TTC549 (cell line): ENCODE data around the gene SDC1.
"Not testable (repeated sequence)": the region's sequence is repeated elsewhere in the genome, so short reads cannot be mapped to it uniquely, and the experiment has no call there.

ENCODE experiments used
- FAIRE-seq: peaks from 2 replicates; lab custom pipeline; 2012; peaks lifted over from hg19 to GRCh38; lab: Jason Lieb, UNC

Gene SDC1

DNA sequence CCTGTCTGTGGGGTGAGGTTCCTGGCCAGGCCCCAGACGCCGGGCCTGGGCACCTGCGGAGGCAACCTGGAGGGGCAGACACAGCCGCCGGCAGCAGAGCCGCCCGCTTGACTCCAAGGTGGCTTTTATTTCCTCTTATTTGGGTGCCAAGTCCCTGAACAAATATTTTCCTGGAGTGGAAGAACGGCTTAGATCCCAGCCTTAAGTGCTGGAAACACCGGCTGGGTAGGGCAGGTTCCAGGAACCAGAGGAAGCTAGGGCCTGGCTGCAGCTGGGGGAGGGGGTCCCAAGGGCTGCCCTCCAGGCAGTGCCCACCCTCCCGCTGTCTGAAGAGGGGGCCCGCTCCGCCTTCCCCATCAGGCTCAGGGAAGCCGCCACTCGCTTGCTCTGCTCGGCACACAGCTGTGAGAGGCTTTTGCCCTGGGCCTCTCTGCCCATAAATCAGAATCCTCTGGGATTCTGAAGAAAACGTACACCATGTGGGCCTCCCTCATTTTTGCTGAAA lies 28.2 kb downstream of the SDC1 start:
- FAIRE-seq = no peak

DNA sequence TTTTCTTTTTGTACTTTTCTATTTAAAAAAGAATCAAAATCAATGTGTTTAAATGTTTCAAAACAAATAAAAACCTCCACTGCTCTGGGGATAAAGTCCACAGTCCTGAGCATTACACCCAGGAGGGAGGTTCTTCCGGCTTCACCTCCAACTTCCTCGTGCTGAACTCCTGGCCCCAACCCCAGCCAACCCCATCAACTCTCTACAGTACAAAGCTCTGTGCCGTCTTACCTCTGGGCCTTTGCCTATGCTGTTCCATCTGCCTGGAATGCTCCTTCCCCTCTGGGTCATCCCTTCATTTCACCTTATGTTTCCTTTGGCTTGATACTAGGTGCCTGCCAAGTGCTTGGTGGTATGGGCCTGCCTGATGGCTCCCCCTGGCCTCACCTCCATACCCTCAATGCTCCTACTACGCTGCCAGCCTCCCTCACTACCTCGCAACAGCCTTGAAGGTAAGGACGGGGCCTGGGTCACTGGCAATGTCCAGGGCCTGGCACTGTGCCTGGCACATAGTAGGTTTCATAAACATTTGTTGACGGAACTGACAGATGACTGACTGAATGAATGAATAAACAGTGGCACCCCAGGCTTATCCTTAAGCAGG lies 28.8 kb downstream of the SDC1 start:
- no peak for FAIRE-seq

DNA sequence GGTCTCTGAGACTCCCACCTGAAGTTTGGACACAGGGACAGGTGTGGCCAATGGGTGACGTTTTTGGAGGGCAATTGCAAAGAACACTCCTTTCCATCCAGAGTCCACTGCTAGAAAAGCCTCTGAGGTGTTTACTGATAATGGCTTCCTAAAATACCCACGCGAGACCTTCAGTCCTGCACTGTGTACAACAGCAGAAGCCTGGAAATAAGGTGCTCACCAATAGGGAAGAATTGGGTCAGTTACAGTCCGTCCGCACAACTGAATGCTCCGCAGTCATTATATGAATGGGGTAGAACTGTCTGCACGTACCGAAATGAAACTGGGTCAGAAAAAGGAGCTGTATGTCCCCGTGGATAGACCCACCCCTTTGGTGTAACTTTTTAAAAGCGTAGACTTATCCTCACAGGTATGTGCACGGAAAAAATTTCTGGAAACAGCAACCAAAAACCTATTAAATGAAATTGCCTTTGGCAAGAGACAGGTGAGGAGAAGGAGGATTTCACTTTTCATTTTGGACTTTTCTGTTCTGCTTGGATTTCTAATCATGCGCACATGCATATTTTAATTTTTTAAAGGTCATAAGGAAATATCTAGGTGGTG lies 29.4 kb downstream of the SDC1 start:
- no peak for FAIRE-seq

DNA sequence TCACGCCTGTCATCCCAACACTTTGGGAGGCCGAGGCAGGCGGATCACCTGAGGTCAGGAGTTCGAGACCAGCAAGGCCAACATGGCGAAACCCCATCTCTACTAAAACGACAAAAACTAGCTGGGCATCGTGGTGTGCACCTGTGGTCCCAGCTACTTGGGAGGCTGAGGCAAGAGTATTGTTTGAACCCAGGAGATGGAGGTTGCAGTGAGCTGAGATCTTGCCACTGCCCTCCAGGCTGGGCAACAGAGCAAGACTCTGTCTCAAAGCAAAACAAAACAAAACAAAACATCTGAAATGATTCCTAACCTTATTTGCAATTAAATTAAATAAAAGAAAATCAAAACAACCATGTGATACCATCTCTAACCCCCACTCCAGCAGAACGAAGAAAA lies 29.9 kb downstream of the SDC1 start:
- FAIRE-seq = not testable (repeated sequence)

DNA sequence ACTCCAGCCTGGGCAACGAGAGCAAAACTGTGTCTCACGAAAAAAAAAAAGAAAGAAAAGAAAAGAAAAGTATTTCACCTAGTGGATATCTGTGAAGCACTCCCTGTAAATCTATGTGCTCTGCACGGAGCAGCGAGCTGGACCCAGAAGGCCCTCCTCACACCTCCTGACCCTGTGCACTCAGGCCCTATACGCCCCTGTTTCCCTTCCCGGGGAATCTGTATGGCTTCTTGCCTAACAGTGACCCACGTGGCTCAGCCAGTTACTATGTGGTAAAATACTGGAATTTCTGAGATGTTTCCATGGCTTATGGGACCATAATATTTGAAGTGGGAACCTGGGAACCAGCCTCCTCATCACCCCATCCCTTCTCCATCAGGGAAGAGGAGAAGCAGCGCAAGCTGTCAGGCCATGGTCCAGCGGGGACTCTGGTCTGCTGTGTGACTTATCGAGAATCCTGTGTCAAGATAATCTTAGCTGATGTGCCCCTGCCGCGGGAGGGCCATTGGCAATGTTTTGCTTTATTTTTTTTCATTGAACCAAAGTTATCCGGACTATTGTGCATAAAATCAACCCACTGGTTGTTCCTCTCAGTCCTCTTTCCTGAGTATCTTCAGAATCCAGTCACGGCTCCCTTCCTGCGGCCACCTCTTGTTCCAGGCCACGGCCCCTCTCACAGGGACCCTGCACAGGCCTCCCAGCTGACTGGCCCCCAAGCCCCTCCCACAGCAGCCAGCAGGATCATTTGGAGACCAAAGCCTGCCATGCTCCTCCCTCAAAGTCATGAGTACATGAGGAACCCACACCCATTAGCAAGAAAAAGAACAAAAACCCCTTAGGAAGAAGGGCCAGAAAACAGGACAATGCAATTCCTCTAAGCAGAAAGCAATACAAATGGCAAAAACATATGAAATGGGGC lies 30.6 kb downstream of the SDC1 start:
- FAIRE-seq = no peak

DNA sequence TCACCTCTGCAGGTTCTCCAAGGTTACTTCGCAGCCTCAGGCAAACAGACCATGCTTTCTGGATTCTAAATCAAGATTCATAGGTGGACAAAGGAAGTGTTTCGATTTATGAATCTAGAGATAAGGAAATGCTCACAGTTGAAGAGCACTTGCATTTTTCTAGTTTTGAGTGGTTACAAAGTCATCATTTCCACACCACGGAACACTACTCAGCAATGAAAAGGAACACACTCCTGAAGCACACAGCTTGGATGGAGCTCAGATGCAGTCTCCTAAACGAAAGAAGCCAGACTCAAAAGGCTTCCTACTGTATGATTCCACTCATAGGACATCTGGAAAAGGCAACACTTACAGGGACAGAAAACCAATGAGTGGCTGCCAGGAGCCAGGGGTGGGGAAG lies 31.7 kb downstream of the SDC1 start:
- FAIRE-seq = no peak

DNA sequence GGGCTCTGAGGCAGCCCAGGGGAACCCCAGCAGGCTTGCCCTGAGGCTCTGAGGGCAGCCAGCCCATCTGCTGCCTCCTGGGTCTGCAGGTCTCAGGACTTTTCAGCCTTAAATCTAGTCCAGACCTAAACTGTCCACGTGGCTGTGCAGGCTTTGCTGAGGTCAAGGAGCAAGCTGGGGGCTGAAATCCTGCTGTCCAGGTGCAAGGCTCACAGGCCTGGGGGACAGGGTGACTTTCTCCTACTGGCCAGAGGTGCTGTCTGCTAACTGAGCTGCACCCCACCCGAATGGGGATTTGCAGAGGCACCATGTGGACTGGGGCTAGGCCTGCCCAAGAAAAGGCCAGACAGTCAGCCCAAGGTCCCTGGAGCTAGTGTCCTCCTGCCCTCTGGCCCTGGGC lies 32.1 kb downstream of the SDC1 start:
- FAIRE-seq = no peak

DNA sequence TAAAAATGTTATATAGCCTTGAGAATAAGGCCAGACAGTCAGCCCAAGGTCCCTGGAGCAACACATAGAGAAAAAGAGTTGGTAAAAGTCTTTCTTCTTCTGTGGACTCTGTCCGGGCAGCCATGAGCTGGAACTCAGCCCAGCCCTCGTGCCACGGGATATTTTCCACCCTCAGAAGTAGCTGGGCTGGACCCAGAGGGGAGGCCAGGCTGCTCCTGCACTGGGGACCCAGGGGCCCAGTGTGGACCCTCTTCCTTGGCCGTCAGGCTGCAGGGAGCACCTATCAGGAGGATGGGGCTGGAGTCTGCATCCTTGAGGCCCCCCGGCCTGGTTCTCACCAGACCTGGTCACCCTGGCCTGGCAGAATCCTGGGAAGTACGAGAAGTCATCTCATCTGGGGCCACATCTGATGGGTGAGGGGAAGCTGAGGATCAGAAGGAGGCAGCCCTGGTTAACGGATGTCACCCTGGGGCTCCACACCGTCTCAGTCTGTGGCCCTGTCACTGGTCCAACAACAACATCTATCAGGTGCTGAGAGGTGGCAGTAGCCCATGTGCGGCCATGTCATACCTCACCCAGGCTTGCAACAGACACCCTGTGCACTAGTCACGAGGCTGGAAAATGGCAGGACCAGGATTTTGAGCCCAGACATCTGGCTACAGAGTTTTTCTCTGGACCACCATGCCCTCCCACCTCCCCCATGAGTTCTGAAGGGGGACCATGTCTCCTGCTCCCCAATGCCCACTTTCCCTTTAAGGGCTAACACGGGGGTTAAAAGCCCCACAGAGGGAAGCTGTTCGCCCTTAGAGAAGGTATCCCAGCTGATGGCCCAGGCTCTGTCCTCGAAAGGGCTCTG lies 33.0 kb downstream of the SDC1 start:
- no peak for FAIRE-seq

DNA sequence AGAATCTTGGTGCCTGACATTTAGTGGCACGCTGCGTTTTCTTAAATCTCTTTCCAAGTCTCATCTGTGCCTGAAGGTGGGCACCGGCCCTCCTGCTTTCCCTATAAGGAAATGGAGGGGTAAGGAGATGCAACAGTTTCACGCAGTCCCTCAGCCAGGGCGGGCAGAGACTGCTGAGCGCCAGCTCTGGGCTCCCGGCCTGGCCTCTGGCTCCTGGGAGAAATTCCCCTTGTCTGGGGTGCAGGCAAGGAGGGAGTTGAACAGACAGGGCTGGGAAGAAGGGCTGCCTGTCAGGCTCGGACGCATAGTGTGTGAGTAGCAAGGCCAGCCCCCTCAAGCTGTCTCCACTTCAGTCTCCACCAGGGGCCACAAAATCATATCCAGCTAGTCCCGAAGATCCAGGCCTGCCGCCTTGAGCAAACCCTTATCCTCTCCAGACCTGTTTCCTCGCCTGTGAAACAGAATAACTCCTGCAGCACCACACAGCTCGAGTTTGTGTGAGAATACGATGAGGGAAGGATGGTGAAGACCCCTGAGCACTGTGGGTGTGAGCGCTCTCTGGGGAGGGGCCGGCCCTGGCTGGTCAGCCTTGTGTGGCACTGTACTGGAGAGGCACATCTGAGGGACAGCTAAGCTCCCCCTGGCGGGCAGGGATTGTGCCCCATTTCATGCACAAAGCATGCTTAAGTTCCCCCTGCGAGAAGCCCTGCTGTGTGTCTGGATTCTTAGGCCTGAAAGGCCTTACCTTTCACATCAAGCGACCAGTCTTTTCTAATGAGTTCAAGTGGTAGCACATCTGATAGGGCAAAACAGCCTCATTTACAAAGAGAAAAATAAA lies 33.8 kb downstream of the SDC1 start:
- no peak for FAIRE-seq

DNA sequence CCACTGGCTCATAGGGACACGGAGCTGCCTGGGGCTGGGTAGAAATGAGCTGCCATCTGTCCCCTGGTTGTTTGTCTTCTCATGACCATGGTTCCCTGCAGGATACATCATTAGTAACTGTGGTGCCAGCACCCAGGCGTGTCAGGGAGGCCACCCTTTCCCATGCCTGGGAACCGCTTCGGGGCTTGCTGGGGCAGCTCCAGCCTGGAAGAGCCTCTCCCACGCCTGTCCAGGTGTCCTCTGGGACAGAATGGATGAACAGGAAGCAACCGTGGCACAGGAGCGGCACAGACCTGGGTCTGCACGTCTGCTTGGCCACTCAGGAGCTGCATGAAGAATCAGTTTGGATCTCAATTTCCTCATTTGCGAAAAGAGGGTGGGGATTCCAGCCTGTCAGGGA lies 34.8 kb downstream of the SDC1 start:
- FAIRE-seq = no peak

DNA sequence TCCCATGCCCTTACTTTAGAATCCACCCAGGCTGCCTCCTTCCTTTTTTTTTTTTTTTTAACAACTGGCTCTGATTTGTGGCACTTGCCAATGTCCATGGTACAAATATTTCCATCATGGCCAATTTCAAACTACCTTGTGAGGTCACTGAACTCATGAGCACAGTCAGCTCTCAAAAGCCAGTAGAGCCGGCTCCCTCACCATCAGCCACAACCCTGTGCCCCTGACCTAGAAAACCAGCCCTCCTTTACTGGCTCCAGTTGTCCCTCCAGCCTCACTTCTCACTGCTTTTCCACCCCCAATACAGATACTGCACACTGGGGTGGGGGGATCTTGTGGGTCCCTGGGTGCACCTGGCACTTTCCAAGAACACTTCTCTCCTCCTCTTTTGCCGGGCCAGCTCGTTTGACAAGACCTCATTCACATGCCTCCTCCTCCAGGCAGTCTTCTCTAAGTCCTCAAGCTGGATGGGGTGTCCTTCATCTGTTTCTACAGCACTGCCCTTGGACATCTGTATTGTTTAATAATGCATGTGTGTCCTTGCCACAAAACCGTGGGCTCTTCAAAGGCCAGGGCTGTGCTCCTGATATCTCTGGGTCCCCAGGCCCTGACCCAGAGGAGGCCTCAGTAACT lies 35.5 kb downstream of the SDC1 start:
- FAIRE-seq = no peak

DNA sequence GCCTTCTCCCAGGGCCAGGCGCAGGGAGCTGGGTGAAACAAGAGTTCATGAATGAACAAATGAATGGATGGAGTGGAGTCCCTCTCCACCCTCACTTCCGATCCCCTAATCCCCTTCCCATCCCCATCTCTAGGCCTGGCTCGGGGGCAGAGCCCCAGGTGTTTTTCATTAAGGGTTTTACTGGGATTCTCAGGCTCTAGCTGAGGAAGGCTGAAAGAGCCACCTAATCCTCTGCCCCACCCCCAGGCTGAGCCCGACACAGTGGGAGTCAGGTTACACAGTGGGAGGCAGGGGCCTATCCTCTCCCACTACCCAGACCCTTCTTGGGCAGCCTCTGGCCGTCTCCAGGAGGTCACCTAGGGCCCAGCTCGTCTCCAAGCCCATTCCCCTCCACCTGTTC lies 36.1 kb downstream of the SDC1 start:
- no peak for FAIRE-seq

DNA sequence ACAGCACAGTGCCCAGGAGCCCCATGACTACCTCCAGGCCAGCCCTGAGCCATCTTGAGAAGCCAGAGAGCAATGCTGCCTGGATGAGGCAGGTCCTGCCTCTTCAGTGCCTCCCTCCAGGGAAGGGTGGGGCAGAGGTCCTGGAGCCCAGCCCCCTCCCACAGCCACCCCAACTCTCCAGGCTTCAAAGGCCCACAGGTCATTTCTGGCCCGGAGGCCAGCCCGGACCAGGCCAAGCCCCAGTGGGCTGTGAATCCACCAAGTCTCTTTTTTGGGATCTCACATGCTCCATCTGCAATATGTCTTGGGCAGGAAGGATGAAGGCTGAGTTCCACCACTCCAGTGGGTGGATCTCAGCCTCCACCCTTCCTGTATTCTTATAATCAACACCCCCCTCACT lies 36.7 kb downstream of the SDC1 start:
- no peak for FAIRE-seq

DNA sequence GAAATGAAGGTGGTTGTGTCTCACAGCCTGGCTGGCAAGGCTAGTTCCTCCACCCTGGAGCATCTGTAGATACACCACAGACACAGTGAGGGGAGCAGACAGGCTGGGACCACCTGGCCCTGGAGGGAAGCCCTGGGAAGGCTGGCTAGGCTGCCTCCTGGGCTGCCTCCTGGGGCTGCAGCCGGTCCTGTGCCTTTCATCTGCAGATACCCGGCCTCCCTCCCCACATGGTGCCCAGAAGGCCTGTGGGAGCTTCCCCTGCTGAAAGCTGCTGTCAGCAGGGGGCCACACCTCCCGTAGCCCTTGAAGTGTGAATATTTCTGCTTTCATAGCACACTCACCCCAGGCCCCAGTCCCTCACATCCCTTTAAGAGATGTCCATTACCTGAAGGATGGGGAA lies 37.6 kb downstream of the SDC1 start:
- no peak for FAIRE-seq

DNA sequence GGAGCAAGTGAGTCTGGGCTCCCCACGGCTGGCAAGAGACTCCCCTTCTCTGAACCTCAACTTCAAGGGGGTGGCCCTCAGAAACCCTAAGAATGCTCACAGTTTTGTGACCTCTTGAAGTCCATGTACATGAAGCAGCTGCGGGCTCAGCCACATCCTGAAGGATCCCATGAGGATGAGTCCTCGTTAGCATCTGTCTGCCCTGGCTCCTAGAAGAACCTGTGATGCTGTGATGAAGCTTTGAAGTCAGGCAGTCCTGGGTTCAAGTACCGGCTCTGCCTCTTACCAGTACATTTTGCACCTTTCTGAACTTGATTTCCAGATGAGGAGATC lies 38.1 kb downstream of the SDC1 start:
- FAIRE-seq = no peak

DNA sequence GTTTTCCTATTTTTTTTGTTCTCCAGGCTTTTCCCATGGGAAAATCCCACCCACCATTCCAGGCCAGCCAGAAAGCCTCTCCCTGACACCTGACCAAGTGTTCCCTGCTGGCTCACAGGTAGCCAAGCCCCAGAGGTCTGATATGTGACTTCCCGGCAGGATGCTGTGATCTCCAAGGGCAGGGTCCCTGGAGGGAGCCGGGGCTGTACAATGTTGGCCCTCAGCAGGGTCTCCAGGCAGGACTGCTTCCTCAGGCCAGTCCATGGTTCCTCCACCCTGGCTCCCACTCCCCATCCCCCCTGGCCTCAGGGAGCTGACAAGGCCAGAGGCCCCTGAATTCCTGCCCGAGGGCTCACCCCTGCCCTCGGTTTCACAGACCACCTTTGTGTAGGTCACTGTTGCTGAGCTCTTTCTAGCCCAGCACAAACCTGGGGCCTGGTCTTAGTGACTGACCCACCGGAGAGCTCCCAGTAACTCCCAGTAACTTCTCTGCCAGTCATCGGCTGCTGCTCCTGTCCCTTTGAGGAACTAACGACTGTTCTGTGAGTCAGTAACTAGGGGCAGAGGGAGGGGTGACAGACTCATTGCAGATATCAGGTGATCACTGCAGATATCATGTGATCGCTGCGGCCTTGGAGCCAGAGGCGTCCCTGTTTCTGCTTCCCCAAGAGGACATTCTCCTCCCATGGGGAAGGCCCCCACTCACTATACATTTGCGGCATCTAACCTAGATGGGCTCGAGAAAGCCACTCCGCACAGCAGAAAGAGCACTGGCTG lies 38.7 kb downstream of the SDC1 start:
- no peak for FAIRE-seq

DNA sequence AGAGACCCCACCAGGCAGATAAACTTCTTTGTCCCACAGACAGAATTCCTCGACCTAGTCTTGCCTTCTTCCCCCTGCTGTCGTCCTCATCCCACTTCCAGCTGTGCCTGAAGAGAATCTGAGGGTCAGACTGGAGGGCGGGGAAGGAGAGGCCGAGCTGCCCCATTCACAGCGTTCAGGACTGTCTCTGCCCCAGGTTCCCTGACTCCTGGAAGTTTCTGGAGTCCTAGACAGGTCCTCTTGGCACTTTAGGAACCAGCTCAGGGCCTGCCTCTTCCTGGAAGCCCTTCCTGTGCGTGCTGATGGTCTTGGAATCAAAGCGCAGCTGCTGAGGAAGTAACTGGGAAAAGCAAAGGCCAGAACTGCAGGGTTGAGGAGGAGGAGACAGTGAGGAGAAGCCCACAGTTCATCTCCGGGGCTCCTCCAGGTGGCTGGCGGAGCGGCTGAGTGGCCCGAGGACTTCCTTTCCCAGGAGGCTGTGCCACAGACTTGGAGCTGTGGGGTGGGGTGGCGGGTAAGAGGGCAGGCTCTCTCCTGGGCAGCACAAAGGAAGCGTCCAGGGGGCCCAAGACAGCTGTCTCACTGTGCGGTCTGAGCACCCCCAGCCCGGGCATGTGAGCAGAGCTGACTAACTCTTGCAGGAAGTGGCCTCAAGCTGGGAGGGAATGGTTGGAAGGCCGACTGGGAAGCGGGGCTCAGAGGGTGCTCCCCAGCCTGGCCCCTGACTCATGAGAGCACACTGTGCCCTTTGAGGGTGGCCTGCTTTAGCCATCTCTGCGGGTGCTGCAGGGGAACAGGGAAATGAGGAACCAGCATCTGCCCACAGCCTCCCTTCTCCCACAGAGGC lies 39.5 kb downstream of the SDC1 start:
- FAIRE-seq = no peak

DNA sequence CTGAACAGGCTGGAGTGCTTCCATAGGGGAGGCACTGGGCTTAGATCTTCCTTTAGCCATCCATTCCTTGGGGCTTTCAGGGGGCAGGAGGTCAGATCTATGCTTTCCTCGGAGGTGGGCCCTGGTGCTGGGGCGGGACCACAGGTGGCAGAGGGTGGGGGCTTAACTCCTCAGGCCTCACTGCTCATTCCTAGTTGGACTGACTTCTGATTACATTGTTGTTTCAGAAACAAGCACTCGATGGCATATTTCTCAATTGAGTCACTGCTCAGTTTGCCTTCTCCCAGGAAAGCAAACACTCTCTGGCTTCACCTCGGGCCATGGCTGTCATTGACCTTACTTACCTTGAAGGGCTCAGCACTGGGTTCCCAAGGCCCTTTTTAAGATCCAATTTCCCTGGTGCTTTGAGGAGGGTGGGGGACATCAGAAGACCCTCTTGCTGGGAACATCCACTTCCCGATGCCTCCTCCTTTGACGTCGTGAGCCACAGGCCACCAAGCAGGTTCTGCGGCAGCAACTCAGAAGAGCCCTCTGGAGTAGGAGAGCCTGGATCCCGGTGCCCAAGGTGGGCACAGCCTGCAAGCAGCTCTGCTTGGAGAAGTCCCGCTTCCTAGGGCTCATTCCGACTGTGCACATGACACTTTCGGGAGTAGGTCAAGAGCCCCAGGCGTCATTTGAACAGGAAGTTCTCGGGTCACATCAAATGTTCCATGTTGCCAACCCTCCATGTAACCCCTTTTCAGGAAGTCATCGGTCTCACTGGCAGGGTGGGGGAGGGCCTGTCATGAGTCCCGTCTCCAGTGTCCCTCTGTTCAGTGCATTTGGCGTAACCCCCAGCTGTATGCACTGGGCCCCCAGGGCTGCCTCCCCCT lies 40.6 kb downstream of the SDC1 start:
- no peak for FAIRE-seq
